Endothelial cell of umbilical vein (primary cell): Measurements from ENCODE around the gene SHLD2.
"Not testable (repeated sequence)": the region's sequence is repeated elsewhere in the genome, so short reads cannot be mapped to it uniquely, and the experiment has no call there.

Experiments
- CTCF ChIP-seq, 2 donors: IDR thresholded peaks; 1 replicate in 1 of 2; 2 replicates in 1 of 2; pipeline ENCODE4 v1.5.1; 2011; ENCODE audit warnings: low read length in 2 of 2, mild to moderate bottlenecking in 2 of 2, moderate library complexity in 2 of 2, control low read depth in 1 of 2, inconsistent platforms in 1 of 2, low read depth in 1 of 2; ENCODE audit not compliant: insufficient read depth in 1 of 2; ENCODE audit errors: extremely low read depth in 1 of 2
- POLR2A ChIP-seq: IDR thresholded peaks from 2 replicates; pipeline ENCODE4 v1.6.1; 2012; ENCODE audit warnings: low read depth, mild to moderate bottlenecking, control low read depth, low read length
- POLR2AphosphoS5 ChIP-seq: IDR thresholded peaks from 2 replicates; pipeline ENCODE4 v1.6.1; 2012; ENCODE audit warnings: low read depth, mild to moderate bottlenecking, control low read depth, low read length, moderate library complexity; ENCODE audit not compliant: insufficient read depth

- not testable (repeated sequence) for TF ChIP-seq CTCF (IDR thresholded peaks at IDR 0.05; ENCODE audit: extremely low read depth in 1 of 2, insufficient read depth in 1 of 2, low read depth in 1 of 2, low read length in 2 of 2); POLR2A; POLR2AphosphoS5
Observed at GRCh38 chr10:87127607-87128156, 32.7 kb downstream of the SHLD2 start.
